ENCODE results near the gene COL2A1. TPM values are rescaled to one million over a fixed set of nuclear protein-coding genes. Genes with fewer than 3 reads are reported as not detected.

COL2A1 gene
- total and polyA plus RNA-seq, 9 of the 15 experiments (the other 6 are each of a cell fraction or from before 2014, with no cell fraction given), result 0.46 TPM; not detected in 8

- TF ChIP-seq ZNF445 (CRISPR knock-in tag; IDR thresholded peaks at IDR 0.05; ENCODE audit: low read depth) (no peak), SIN3A (IDR thresholded peaks at IDR 0.05; ENCODE audit: borderline replicate concordance in 2 of 2, control insufficient read depth in 1 of 2, low read depth in 2 of 2, low read length in 2 of 2) (no peak), NFXL1 (CRISPR knock-in tag; IDR thresholded peaks at IDR 0.05) (no peak), NR3C1 (CRISPR knock-in tag; IDR thresholded peaks at IDR 0.05) (no peak), TCF7L2 (IDR thresholded peaks at IDR 0.05; ENCODE audit: low read depth, low read length) (no peak), CCAR2 (IDR thresholded peaks at IDR 0.05; ENCODE audit: low read depth, low read length) (no peak)
Measured at GRCh38 chr12:47972895-47973294, 31.4 kb downstream of the COL2A1 start (continued).

GRCh38 chr12:47970843-47971242 lies 33.4 kb downstream of the COL2A1 start:
- H3K36me3 ChIP-seq (ENCODE audit: control insufficient read depth, insufficient read depth, low read length), result peaks cover 18% of the 10 kb centered on the region; the same call in 2 of the 3 replicates
- H3K27ac ChIP-seq (ENCODE audit: extremely low read depth, low read depth, low read length), result no peak overlapping the region
- TF ChIP-seq POLR2H (tag; IDR thresholded peaks at IDR 0.05; ENCODE audit: low read depth) (no peak), MGA (IDR thresholded peaks at IDR 0.05) (no peak), PRPF4 (IDR thresholded peaks at IDR 0.05; ENCODE audit: insufficient read depth, low read depth, low read length, poor library complexity, severe bottlenecking) (no peak)
- no peaks in the 10 kb centered on the region; a peak in 1 of 5 replicates for H3K4me1 ChIP-seq (replicated peaks in 1 of 2; ENCODE audit: control insufficient read depth in 2 of 2, insufficient read depth in 2 of 2, low read length in 2 of 2)
- H3K9me1 ChIP-seq (ENCODE audit: control insufficient read depth, insufficient read depth, low read length), result no peaks in the 10 kb centered on the region
- H4K20me1 ChIP-seq (replicated peaks; ENCODE audit: control insufficient read depth, insufficient read depth, low read length), result no peaks in the 10 kb centered on the region
- peaks cover 25 to 40% of the 10 kb centered on the region in 2 experiments for H3K27me3 ChIP-seq (ENCODE audit: control insufficient read depth in 2 of 2, insufficient read depth in 2 of 2, low read length in 2 of 2)
- BruUV-seq (replicated peaks), result no TSS peak
- intact Hi-C loops (cut with micrococcal nuclease) (loop anchor here (5.0 kb wide), 1 partner anchor 216 kb away; no protein-coding TSS in a partner anchor), in situ Hi-C loops (cut with MboI) (no loop called here)
- no peaks in the 10 kb centered on the region for H3K79me2 ChIP-seq (ENCODE audit: control insufficient read depth, insufficient read depth, low read length)
- no peaks in the 10 kb centered on the region; the same call in 1 of the 2 replicates for H3K9me3 ChIP-seq (replicated peaks; ENCODE audit: control insufficient read depth, insufficient read depth, low read depth, low read length)
- POLR2A ChIA-PET, result no interaction called here
- no peak overlapping the region for H3K9ac ChIP-seq (ENCODE audit: insufficient read depth in 1 of 2, low read depth in 2 of 2, low read length in 2 of 2)
- no peak for DNase-seq (ENCODE audit: extremely low read depth in 1 of 4, low spot score in 3 of 4)
- no peak; the same call in 2 of the 3 replicates for ATAC-seq
- no peak overlapping the region for H3K4me2 ChIP-seq (ENCODE audit: insufficient read depth, low read length)
- H3K4me3 ChIP-seq, result no peak overlapping the region
- H2AFZ ChIP-seq (ENCODE audit: low read depth, low read length), result no peak overlapping the region
- WGBS (ENCODE audit: insufficient coverage, low coverage, missing lambda C conversion rate), result 27% methylated on average over 7 of the region's 7 CpGs
- FAIRE-seq, result no peak
- CTCF ChIA-PET (ENCODE audit: low intra/inter-chr PET ratio), result no interaction called here
